ENCODE data around the gene APBA3.

The APBA3 gene

GRCh38 chr19:3773814-3774515 is 12.5 kb upstream of the APBA3 start:
- Histone ChIP-seq H3K9me3 (no peaks in the 10 kb centered on the region), H3K27me3 (peaks cover 0 to 29% of the 10 kb centered on the region in 2 donors), H3K4me3 (no peak overlapping the region), H3K27ac (no peak overlapping the region), H3K4me1 (no peaks in the 10 kb centered on the region), H3K36me3 (peaks cover 0 to 13% (median 0%) of the 10 kb centered on the region in 3 donors)
- DNase-seq, result no peak
- TF ChIP-seq CTCF (IDR thresholded peaks at IDR 0.05), result no peak
- intact Hi-C loops (cut with DNase I; ENCODE audit: low total_unique reads), result no loop called here

- intact Hi-C loops (cut with DNase I; ENCODE audit: low total_unique reads), result no loop called here
These were observed 10.5 kb upstream of the APBA3 start, which contains the start of gene RAX2 for GRCh38 chr19:3771906-3772455. Gene RAX2, minus strand, starts transcription at chr19:3772228. Its CDS starts 486 bp downstream, at chr19:3771742.

GRCh38 chr19:3771000-3771905 is 9.8 kb upstream of the APBA3 start:
- Histone ChIP-seq H3K9me3 (no peaks in the 10 kb centered on the region), H3K4me3 (no peak overlapping the region), H3K27ac (no peak overlapping the region), H3K27me3 (peaks cover 0 to 12% of the 10 kb centered on the region in 2 donors), H3K4me1 (no peaks in the 10 kb centered on the region), H3K36me3 (peaks cover 17 to 40% (median 22%) of the 10 kb centered on the region in 3 donors)
- no peak for TF ChIP-seq CTCF (IDR thresholded peaks at IDR 0.05)
- intact Hi-C loops (cut with DNase I; ENCODE audit: low total_unique reads), result no loop called here
- DNase-seq, result no peak

More at GRCh38 chr19:3771906-3772455, 10.5 kb upstream of the APBA3 start, which contains the start of gene RAX2:
- no peak for TF ChIP-seq CTCF (IDR thresholded peaks at IDR 0.05)
- Histone ChIP-seq H3K4me3 (no peak within 1 kb of the TSS), H3K27ac (no peak within 1 kb of the TSS), H3K9me3 (no peaks in the 10 kb centered on the region), H3K27me3 (peaks cover 0 to 12% of the 10 kb centered on the region in 2 donors), H3K36me3 (peaks cover 11 to 33% (median 15%) of the 10 kb centered on the region in 3 donors), H3K4me1 (no peaks in the 10 kb centered on the region)
- no peak for DNase-seq

- H3K4me1 ChIP-seq, result no peaks in the 10 kb centered on the region
- peaks cover 19 to 49% (median 28%) of the 10 kb centered on the region in 3 donors for H3K36me3 ChIP-seq
- H3K9me3 ChIP-seq, result no peaks in the 10 kb centered on the region
- no peak overlapping the region for H3K4me3 ChIP-seq
- no peak overlapping the region for H3K27ac ChIP-seq
- intact Hi-C loops (cut with DNase I; ENCODE audit: low total_unique reads), result no loop called here
- H3K27me3 ChIP-seq, result peaks cover 0 to 12% of the 10 kb centered on the region in 2 donors
- no peak for DNase-seq
- TF ChIP-seq CTCF (IDR thresholded peaks at IDR 0.05), result no peak
These were observed 8.9 kb upstream of the APBA3 start for GRCh38 chr19:3770136-3770999.

GRCh38 chr19:3769494-3769893 is 8.0 kb upstream of the APBA3 start:
- Histone ChIP-seq H3K36me3 (peaks cover 19 to 55% (median 32%) of the 10 kb centered on the region in 3 donors), H3K4me3 (no peak overlapping the region), H3K27ac (no peak overlapping the region), H3K4me1 (no peaks in the 10 kb centered on the region), H3K9me3 (no peaks in the 10 kb centered on the region), H3K27me3 (peaks cover 0 to 12% of the 10 kb centered on the region in 2 donors)
- intact Hi-C loops (cut with DNase I; ENCODE audit: low total_unique reads), result loop anchor here (10.0 kb wide), 1 partner anchor 195 kb away; no protein-coding TSS in a partner anchor
- DNase-seq, result no peak
- no peak for TF ChIP-seq CTCF (IDR thresholded peaks at IDR 0.05)

Measured in tibial artery (tissue), 4 donors.